GM12878 (cell line): ENCODE data around the gene GJA5. TPM values are rescaled to one million over a fixed set of nuclear protein-coding genes. Genes with fewer than 3 reads are reported as not detected.

ENCODE experiments used
- ATAC-seq: fragments of 200-7000 bp; cut with Tn5 transposase; 3 replicates; pipeline ENCODE4 v1.9.1; 2020; ENCODE audit warnings: mild to moderate bottlenecking, moderate library complexity
- BruUV-seq: library from RNA; stranded (reverse); fragments of 400-500 nt; replicated peaks from 2 replicates; lab custom pipeline; 2021; lab: Mats Ljungman, UMichigan
- CTCF ChIA-PET: fragments of 300-600 bp; sonication (Branson Sonifier 250); formaldehyde crosslinking; extraction: SDS; loops from one replicate; lab custom pipeline; 2021; ENCODE audit warnings: inconsistent platforms; lab: Yijun Ruan, JAX
- POLR2A ChIA-PET: fragments of 350-600 bp; formaldehyde crosslinking; extraction: SDS; loops from one replicate; lab custom pipeline; 2021; ENCODE audit warnings: inconsistent platforms; lab: Charles Lee
- RAD21 ChIA-PET: fragments of 300-600 bp; sonication (Branson Sonifier 250); formaldehyde crosslinking; loops from one replicate; lab custom pipeline; 2023; ENCODE audit warnings: antibody characterized with exemption; ENCODE audit not compliant: unreplicated experiment; lab: Charles Lee
- SMC1A ChIA-PET: fragments of 300-600 bp; sonication (Branson Sonifier 250); formaldehyde crosslinking; loops from one replicate; lab custom pipeline; 2023; ENCODE audit not compliant: unreplicated experiment, uncharacterized antibody; lab: Charles Lee
- DNase-seq: peaks from one replicate; pipeline ENCODE4 v3.0.0-alpha.2; 2011; ENCODE audit warnings: low read depth, low spot score
- FAIRE-seq: peaks from 3 replicates; lab custom pipeline; 2011; peaks lifted over from hg19 to GRCh38; lab: Jason Lieb, UNC
- H2AFZ ChIP-seq: 2 replicates; pipeline ENCODE4 v1.6.0; 2011; ENCODE audit warnings: low read depth, low read length, control low read depth; ENCODE audit not compliant: control insufficient read depth
- H3K27ac ChIP-seq: 2 replicates; pipeline ENCODE4 v1.5.1; 2011; ENCODE audit warnings: control low read depth; ENCODE audit not compliant: control insufficient read depth, insufficient read depth
- H3K27me3 ChIP-seq, 2 experiments: replicated peaks in 1 of 2; 2 replicates each; pipeline versions ENCODE4 v1.6.0 to v1.6.1; 2011; ENCODE audit warnings: low read length in 1 of 2; ENCODE audit not compliant: control insufficient read depth in 2 of 2, insufficient read depth in 2 of 2
- H3K36me3 ChIP-seq, 2 experiments: 2 replicates each; pipeline ENCODE4 v1.5.1; 2011; ENCODE audit warnings: low read length in 1 of 2; ENCODE audit not compliant: control insufficient read depth in 2 of 2, insufficient read depth in 2 of 2
- H3K4me1 ChIP-seq: 2 replicates; pipeline ENCODE4 v1.6.1; 2011; ENCODE audit warnings: mild to moderate bottlenecking, low read length, moderate library complexity, mixed read lengths; ENCODE audit not compliant: control insufficient read depth, insufficient read depth
- H3K4me2 ChIP-seq: 2 replicates; pipeline ENCODE4 v1.6.0; 2011; ENCODE audit warnings: control low read depth; ENCODE audit not compliant: control insufficient read depth, insufficient read depth
- H3K4me3 ChIP-seq: fragments of 200-600 bp; sonication (generic); 2 replicates; pipeline ENCODE4 v1.5.1; 2016
- H3K79me2 ChIP-seq: 2 replicates; pipeline ENCODE4 v1.6.0; 2011; ENCODE audit warnings: low read length; ENCODE audit not compliant: control insufficient read depth, insufficient read depth
- H3K9ac ChIP-seq: 2 replicates; pipeline ENCODE4 v1.8.0; 2011; ENCODE audit warnings: low read length, control low read depth, mixed read lengths; ENCODE audit not compliant: control insufficient read depth, insufficient read depth
- H3K9me3 ChIP-seq: replicated peaks from 3 replicates; pipeline ENCODE4 v1.5.1; 2011; ENCODE audit warnings: mild to moderate bottlenecking, low read length; ENCODE audit not compliant: control insufficient read depth, insufficient read depth
- H4K20me1 ChIP-seq: 2 replicates; pipeline ENCODE4 v1.6.0; 2011; ENCODE audit not compliant: control insufficient read depth, insufficient read depth
- BCL11A ChIP-seq: IDR thresholded peaks from 2 replicates; pipeline ENCODE4 v1.6.1; 2011; ENCODE audit warnings: low read depth, low read length
- BMI1 ChIP-seq: fragments of 450-650 bp; IDR thresholded peaks from 2 replicates; pipeline ENCODE4 v1.6.1; 2016; ENCODE audit warnings: mild to moderate bottlenecking, moderate library complexity, borderline replicate concordance
- CHD1 ChIP-seq: IDR thresholded peaks from 2 replicates; pipeline ENCODE4 v1.6.1; 2012; ENCODE audit warnings: low read depth, low read length, improper control_type of control experiment
- CHD4 ChIP-seq: fragments of 200-600 bp; sonication (generic); IDR thresholded peaks from 2 replicates; pipeline ENCODE4 v1.6.1; 2016; ENCODE audit warnings: mild to moderate bottlenecking
- EP300 ChIP-seq, 2 experiments: fragments of 150-350 bp in 1 of 2; IDR thresholded peaks; 2 replicates each; pipeline ENCODE4 v1.6.1; 2011 to 2012; ENCODE audit warnings: low read depth in 2 of 2, low read length in 2 of 2, borderline replicate concordance in 1 of 2, improper control_type of control experiment in 1 of 2, inconsistent platforms in 1 of 2; ENCODE audit not compliant: control insufficient read depth in 1 of 2
- GATAD2B ChIP-seq: fragments of 450-650 bp; conservative IDR thresholded peaks from 2 replicates; pipeline ENCODE4 v1.6.1; 2017; ENCODE audit warnings: low read depth, mild to moderate bottlenecking, moderate library complexity
- JUND ChIP-seq: IDR thresholded peaks from 2 replicates; pipeline ENCODE4 v1.6.1; 2012; ENCODE audit warnings: low read depth, mild to moderate bottlenecking, low read length, improper control_type of control experiment, moderate library complexity
- NFYB ChIP-seq: IDR thresholded peaks from 2 replicates; pipeline ENCODE4 v1.6.1; 2011; ENCODE audit warnings: low read depth, mild to moderate bottlenecking, low read length, improper control_type of control experiment, moderate library complexity; ENCODE audit not compliant: insufficient read depth
- POLR2AphosphoS2 ChIP-seq: IDR thresholded peaks from 2 replicates; pipeline ENCODE4 v1.6.1; 2011; ENCODE audit warnings: low read depth, mild to moderate bottlenecking, low read length, improper control_type of control experiment, moderate library complexity
- POLR2AphosphoS5 ChIP-seq: IDR thresholded peaks from 2 replicates; pipeline ENCODE4 v1.6.1; 2011; ENCODE audit warnings: mild to moderate bottlenecking, low read length, inconsistent platforms
- RBBP5 ChIP-seq: fragments of 200-600 bp; sonication (generic); conservative IDR thresholded peaks from 2 replicates; pipeline ENCODE4 v1.6.1; 2016
- WGBS: methylation state at CpG from one replicate; pipeline ENCODE4 v1.1.6; 2016; ENCODE audit warnings: low lambda C conversion rate; ENCODE audit not compliant: insufficient replicate concordance, insufficient coverage; ENCODE audit errors: missing lambda C conversion rate; 5-methylcytosine and 5-hydroxymethylcytosine counted together
- in situ Hi-C: fragments of 300-500 bp; cut with MboI; formaldehyde crosslinking; loops from 9 replicates; pipeline ENCODE4 v1.14.3; 2018; ENCODE audit warnings: mixed read lengths
- intact Hi-C: fragments of 100-400 bp; cut with micrococcal nuclease; formaldehyde crosslinking; loops from one replicate; pipeline ENCODE4 v1.14.2; 2022; ENCODE audit not compliant: unreplicated experiment
- polyA plus RNA-seq, 11 experiments: library from polyadenylated mRNA; depleted of rRNA in 4 of 11; unstranded in 6 of 11; stranded (reverse) in 5 of 11; fragments of >200 nt; fragmentation: Nextera tagmentation in 4 of 11; fragmentation: Illumina TruSeq in 1 of 11; extraction: Ambion mirVana in 4 of 11; extraction: Trizol in 1 of 11; gene quantifications; 1 replicate in 1 of 11; 2 replicates in 10 of 11; pipeline versions ENCODE4 v1.2.1 to v1.2.3, GENCODE V29; 2011 to 2016; ENCODE audit warnings: inconsistent platforms in 2 of 11, missing spikeins in 2 of 11, low read depth in 1 of 11
- total RNA-seq, 4 experiments: library from RNA; depleted of rRNA in 3 of 4; stranded (reverse); fragments of >200 nt in 3 of 4; fragmentation: Illumina TruSeq in 1 of 4; extraction: Trizol in 1 of 4; gene quantifications; 2 replicates each; pipeline versions ENCODE4 v1.2.1 to v1.2.3, GENCODE V29; 2013 to 2021
- TF ChIP-seq, protein P1 (sequence below): fragments of 450-650 bp; IDR thresholded peaks from 2 replicates; pipeline ENCODE4 v1.6.1; 2018; ENCODE audit warnings: borderline replicate concordance, mild to moderate bottlenecking; ENCODE audit not compliant: partially characterized antibody
- TF ChIP-seq, protein P2 (sequence below): IDR thresholded peaks from 2 replicates; pipeline ENCODE4 v1.6.1; 2012; ENCODE audit warnings: low read length, inconsistent platforms
- TF ChIP-seq, protein P3 (sequence below): fragments of 450-650 bp; formaldehyde crosslinking; IDR thresholded peaks from 2 replicates; pipeline ENCODE4 v1.4.0; 2022; ENCODE audit warnings: mild to moderate bottlenecking, moderate library complexity
- TF ChIP-seq, protein P4 (sequence below): IDR thresholded peaks from 2 replicates; pipeline ENCODE4 v1.6.1; 2012; ENCODE audit warnings: low read depth, low read length, improper control_type of control experiment
- TF ChIP-seq, protein P5 (sequence below): IDR thresholded peaks from 2 replicates; pipeline ENCODE4 v1.6.1; 2012; ENCODE audit warnings: low read depth, low read length, improper control_type of control experiment

The GJA5 gene
- total and polyA plus RNA-seq, 10 of the 15 experiments (the other 5 are each of a cell fraction or from before 2014, with no cell fraction given) = not detected

DNA sequence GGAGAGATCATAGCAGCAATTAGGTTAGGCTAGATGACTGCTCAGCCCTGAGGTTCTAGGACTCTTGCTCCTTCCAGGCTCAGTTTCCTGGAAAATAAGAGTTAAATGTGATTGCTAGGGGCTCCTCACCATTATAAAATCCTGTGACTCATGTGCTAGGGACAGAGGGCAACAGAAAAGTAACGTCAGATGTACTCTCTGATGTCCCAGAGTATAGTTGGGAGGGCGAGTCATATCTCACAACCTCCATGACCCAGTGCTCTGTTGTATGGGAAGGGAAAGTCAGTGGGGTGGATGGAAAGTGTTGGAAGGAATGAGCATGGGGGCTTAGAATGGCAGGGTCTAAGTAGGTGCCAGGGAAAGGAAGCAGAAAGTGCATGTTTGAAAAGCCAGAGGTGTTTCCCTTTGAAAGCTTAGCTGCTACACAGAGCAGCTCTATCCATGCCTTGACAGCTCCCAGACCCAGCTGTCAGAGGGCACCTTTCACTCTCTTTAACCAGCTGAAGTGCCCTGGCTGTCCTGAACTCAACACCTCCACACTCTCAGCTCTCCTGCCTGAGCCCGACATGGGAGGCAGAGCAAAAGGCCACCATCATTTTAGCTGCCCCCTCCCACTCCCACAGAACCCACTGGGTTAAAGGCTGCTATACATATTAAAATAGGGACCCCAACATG, 11.6 kb downstream of the GJA5 start:
- intact Hi-C loops (no loop called here), in situ Hi-C loops (no loop called here)
- Histone ChIP-seq H2AFZ (no peak overlapping the region), H3K4me3 (no peak overlapping the region), H3K36me3 (no peaks in the 10 kb centered on the region), H4K20me1 (no peaks in the 10 kb centered on the region), H3K9ac (no peak overlapping the region), H3K4me1 (no peaks in the 10 kb centered on the region), H3K4me2 (no peak overlapping the region), H3K27me3 (no peaks in the 10 kb centered on the region), H3K27ac (no peak overlapping the region), H3K79me2 (no peaks in the 10 kb centered on the region), H3K9me3 (no peaks in the 10 kb centered on the region)
- ATAC-seq (no peak), FAIRE-seq (no peak), DNase-seq (no peak)
- POLR2A ChIA-PET = no interaction called here
- CTCF ChIA-PET = interaction anchor here (0.7 kb wide), 1 partner anchor 146 kb away, joined by 4 read pairs; no protein-coding TSS in a partner anchor
- RAD21 ChIA-PET = no interaction called here
- WGBS = 0% methylated on average over 3 of the region's 3 CpGs
- SMC1A ChIA-PET = no interaction called here
- BruUV-seq = no TSS peak
- TF ChIP-seq BCL11A (no peak), POLR2AphosphoS5 (no peak), RBBP5 (no peak), JUND (no peak), NFYB (no peak), BMI1 (no peak), POLR2AphosphoS2 (no peak), CHD4 (no peak), CHD1 (no peak), GATAD2B (no peak), EP300 (IDR thresholded peaks at IDR 0.05; ENCODE audit: borderline replicate concordance in 1 of 2, control insufficient read depth in 1 of 2, low read depth in 2 of 2, low read length in 2 of 2) (no peak)
- TF ChIP-seq, protein P1, sequence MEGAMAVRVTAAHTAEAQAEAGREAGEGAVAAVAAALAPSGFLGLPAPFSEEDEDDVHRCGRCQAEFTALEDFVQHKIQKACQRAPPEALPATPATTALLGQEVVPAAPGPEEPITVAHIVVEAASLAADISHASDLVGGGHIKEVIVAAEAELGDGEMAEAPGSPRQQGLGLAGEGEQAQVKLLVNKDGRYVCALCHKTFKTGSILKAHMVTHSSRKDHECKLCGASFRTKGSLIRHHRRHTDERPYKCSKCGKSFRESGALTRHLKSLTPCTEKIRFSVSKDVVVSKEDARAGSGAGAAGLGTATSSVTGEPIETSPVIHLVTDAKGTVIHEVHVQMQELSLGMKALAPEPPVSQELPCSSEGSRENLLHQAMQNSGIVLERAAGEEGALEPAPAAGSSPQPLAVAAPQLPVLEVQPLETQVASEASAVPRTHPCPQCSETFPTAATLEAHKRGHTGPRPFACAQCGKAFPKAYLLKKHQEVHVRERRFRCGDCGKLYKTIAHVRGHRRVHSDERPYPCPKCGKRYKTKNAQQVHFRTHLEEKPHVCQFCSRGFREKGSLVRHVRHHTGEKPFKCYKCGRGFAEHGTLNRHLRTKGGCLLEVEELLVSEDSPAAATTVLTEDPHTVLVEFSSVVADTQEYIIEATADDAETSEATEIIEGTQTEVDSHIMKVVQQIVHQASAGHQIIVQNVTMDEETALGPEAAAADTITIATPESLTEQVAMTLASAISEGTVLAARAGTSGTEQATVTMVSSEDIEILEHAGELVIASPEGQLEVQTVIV = no peak
- TF ChIP-seq, protein P2, sequence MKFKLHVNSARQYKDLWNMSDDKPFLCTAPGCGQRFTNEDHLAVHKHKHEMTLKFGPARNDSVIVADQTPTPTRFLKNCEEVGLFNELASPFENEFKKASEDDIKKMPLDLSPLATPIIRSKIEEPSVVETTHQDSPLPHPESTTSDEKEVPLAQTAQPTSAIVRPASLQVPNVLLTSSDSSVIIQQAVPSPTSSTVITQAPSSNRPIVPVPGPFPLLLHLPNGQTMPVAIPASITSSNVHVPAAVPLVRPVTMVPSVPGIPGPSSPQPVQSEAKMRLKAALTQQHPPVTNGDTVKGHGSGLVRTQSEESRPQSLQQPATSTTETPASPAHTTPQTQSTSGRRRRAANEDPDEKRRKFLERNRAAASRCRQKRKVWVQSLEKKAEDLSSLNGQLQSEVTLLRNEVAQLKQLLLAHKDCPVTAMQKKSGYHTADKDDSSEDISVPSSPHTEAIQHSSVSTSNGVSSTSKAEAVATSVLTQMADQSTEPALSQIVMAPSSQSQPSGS = no peak
- TF ChIP-seq, protein P3, sequence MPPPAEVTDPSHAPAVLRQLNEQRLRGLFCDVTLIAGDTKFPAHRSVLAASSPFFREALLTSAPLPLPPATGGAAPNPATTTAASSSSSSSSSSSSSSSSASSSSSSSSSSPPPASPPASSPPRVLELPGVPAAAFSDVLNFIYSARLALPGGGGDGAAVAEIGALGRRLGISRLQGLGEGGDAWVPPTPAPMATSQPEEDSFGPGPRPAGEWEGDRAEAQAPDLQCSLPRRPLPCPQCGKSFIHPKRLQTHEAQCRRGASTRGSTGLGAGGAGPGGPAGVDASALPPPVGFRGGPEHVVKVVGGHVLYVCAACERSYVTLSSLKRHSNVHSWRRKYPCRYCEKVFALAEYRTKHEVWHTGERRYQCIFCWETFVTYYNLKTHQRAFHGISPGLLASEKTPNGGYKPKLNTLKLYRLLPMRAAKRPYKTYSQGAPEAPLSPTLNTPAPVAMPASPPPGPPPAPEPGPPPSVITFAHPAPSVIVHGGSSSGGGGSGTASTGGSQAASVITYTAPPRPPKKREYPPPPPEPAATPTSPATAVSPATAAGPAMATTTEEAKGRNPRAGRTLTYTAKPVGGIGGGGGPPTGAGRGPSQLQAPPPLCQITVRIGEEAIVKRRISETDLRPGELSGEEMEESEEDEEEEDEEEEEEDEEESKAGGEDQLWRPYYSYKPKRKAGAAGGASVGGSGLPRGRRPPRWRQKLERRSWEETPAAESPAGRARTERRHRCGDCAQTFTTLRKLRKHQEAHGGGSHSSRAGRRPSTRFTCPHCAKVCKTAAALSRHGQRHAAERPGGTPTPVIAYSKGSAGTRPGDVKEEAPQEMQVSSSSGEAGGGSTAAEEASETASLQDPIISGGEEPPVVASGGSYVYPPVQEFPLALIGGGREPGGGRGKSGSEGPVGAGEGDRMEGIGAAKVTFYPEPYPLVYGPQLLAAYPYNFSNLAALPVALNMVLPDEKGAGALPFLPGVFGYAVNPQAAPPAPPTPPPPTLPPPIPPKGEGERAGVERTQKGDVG (CRISPR knock-in tag) = no peak
- TF ChIP-seq, protein P4, sequence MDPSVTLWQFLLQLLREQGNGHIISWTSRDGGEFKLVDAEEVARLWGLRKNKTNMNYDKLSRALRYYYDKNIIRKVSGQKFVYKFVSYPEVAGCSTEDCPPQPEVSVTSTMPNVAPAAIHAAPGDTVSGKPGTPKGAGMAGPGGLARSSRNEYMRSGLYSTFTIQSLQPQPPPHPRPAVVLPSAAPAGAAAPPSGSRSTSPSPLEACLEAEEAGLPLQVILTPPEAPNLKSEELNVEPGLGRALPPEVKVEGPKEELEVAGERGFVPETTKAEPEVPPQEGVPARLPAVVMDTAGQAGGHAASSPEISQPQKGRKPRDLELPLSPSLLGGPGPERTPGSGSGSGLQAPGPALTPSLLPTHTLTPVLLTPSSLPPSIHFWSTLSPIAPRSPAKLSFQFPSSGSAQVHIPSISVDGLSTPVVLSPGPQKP = no peak
- TF ChIP-seq, protein P5, sequence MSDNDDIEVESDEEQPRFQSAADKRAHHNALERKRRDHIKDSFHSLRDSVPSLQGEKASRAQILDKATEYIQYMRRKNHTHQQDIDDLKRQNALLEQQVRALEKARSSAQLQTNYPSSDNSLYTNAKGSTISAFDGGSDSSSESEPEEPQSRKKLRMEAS = no peak
